Measurements from ENCODE around the gene WDR62.
A peak's percentile ranks its signal among the peaks of the same experiment; 100 is the strongest.

WDR62 gene

DNA sequence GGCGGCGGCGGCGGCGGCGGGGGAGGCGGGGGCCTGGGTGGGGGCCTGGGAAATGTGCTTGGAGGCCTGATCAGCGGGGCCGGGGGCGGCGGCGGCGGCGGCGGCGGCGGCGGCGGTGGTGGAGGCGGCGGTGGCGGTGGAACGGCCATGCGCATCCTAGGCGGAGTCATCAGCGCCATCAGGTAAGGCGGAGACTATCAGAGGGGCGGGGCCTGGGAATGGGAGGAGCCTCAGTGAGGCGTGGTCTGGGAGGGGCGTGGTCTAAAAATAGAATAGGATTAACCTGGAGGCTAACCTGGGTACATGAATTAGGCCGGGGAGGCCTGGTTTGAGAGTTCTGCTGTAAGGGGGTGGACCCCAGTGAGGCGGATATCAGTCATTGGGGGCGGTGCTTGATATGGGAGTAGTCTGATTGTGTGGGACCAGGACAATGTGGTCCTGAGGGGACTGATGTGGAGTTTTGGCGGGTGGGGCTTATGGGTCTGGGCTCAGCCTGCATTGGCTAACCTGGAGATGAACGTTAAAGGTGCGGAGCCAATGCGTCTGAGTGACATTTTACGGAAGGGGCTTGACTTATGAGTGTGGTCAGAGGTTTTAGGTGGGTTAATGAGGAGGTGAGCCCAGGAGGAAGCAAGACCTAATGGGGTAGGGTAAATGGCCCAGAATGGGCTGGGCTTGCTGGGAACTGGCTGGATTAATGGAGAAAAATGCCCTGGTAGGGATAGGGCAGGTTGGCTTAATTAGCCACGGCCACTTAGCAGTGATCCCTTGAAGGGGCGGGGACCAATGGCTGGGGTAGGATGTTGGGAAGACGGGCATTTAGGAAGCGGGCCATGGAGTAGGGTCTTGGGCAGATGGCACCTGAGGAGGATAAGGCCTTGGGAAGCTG is 86.6 kb downstream of the WDR62 start:
- TF ChIP-seq, protein P1, sequence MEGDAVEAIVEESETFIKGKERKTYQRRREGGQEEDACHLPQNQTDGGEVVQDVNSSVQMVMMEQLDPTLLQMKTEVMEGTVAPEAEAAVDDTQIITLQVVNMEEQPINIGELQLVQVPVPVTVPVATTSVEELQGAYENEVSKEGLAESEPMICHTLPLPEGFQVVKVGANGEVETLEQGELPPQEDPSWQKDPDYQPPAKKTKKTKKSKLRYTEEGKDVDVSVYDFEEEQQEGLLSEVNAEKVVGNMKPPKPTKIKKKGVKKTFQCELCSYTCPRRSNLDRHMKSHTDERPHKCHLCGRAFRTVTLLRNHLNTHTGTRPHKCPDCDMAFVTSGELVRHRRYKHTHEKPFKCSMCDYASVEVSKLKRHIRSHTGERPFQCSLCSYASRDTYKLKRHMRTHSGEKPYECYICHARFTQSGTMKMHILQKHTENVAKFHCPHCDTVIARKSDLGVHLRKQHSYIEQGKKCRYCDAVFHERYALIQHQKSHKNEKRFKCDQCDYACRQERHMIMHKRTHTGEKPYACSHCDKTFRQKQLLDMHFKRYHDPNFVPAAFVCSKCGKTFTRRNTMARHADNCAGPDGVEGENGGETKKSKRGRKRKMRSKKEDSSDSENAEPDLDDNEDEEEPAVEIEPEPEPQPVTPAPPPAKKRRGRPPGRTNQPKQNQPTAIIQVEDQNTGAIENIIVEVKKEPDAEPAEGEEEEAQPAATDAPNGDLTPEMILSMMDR (conservative IDR thresholded peaks at IDR 0.05; ENCODE audit: control insufficient read depth, insufficient read depth, low read depth, low read length): no peak
- DNase-seq (ENCODE audit: low read depth): peak; percentile 79
- H3K4me3 ChIP-seq (ENCODE audit: control insufficient read depth, low read depth, low read length): peak overlapping the region; percentile 100

DNA sequence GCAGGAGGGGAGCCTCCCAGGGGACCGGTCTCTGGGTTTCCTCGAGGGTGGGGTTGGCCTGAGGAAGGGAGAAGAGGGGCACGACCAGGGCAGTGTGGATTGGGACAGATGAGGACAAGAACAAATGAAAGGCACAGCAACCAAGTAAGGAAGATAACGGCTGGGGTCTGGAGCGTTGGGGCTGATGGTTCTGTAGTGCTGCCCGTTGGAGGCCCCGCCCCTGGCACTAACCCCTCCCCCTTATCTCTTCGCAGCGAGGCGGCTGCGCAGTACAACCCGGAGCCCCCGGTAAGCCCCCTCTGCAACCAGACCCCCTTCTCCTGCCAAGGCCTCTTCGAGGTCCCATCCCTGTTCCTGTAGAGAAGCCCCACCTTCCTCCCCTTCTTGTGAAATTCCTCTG is 87.3 kb downstream of the WDR62 start:
- H3K4me3 ChIP-seq (ENCODE audit: control insufficient read depth, low read depth, low read length): no peak overlapping the region
- TF ChIP-seq, protein P1 (conservative IDR thresholded peaks at IDR 0.05; ENCODE audit: control insufficient read depth, insufficient read depth, low read depth, low read length): no peak
- no peak for DNase-seq (ENCODE audit: low read depth)

DNA sequence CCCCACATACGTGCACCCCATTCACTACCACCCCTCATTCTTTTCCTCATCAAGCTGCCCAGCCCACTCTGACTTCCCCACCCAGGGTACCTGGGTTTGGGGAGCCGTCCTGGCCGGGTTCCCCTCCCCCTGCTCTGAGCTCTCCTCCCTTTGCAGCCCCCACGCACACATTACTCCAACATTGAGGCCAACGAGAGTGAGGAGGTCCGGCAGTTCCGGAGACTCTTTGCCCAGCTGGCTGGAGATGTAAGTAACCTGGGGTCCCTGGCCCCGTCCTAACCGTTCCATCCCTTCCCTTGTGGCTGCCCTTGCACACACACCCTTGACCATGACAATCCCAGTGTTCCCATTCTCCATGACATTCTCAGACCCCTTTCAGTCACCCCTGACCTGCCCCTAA is 87.8 kb downstream of the WDR62 start:
- no peak overlapping the region for H3K4me3 ChIP-seq (ENCODE audit: control insufficient read depth, low read depth, low read length)
- TF ChIP-seq, protein P1 (conservative IDR thresholded peaks at IDR 0.05; ENCODE audit: control insufficient read depth, insufficient read depth, low read depth, low read length): no peak
- DNase-seq (ENCODE audit: low read depth): no peak

DNA sequence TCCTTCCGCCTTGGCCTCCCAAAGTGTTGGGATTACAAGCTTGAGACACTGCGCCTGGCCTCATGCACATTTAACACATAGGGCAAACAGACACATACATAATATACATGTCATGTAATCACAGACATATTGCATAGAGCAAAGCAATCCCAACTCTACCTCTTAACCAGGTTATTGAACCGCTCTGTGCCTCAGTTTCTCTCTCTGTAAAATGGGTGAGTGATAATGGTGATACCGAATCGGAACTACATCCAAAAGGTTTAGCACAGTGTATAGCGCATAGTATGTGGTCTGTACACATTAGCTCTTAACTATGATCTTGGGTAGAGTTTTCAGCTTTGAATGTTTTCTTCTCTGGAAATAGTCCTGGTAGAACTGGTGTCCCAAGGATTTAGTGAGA is 89.9 kb downstream of the WDR62 start:
- no peak overlapping the region for H3K4me3 ChIP-seq (ENCODE audit: control insufficient read depth, low read depth, low read length)
- no peak for DNase-seq (ENCODE audit: low read depth)
- TF ChIP-seq, protein P1 (conservative IDR thresholded peaks at IDR 0.05; ENCODE audit: control insufficient read depth, insufficient read depth, low read depth, low read length): no peak

DNA sequence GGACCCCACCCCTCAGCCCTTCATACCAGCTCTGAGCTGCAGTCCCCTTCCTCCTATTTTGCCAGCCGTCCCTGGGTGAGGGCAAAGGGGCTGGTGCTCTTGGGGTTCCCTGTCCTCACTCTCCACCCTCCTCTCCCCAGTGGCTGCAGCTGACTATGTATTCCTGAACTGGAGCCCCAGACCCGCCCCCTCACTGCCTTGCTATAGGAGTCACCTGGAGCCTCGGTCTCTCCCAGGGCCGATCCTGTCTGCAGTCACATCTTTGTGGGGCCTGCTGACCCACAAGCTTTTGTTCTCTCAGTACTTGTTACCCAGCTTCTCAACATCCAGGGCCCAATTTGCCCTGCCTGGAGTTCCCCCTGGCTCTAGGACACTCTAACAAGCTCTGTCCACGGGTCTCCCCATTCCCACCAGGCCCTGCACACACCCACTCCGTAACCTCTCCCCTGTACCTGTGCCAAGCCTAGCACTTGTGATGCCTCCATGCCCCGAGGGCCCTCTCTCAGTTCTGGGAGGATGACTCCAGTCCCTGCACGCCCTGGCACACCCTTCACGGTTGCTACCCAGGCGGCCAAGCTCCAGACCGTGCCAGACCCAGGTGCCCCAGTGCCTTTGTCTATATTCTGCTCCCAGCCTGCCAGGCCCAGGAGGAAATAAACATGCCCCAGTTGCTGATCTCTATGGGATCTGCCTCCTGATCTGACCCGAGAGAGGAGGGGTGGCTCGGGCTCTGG is 95.1 kb downstream of the WDR62 start:
- H3K4me3 ChIP-seq (ENCODE audit: control insufficient read depth, low read depth, low read length): no peak overlapping the region
- TF ChIP-seq, protein P1 (conservative IDR thresholded peaks at IDR 0.05; ENCODE audit: control insufficient read depth, insufficient read depth, low read depth, low read length): no peak
- no peak for DNase-seq (ENCODE audit: low read depth)

DNA sequence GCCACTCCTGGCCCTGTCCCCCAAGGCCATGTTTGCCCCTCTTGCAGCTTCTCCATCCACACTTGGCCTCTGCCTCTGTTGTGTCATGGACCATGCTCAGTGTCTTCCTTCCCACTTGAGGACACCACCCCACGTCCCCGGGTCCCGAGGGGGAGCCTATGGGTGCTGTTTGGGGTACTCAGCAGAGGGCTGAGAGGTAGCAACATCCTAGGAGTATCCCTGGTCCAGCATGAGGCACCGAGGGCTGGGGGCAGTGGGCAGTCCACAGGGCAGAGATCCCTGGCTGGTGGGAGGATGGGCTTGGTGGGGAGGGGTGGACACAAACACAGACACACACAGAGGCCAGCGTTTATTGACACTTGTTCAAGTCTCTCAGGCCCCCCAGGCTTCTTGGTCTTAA is 95.9 kb downstream of the WDR62 start:
- no peak overlapping the region for H3K4me3 ChIP-seq (ENCODE audit: control insufficient read depth, low read depth, low read length)
- TF ChIP-seq, protein P1 (conservative IDR thresholded peaks at IDR 0.05; ENCODE audit: control insufficient read depth, insufficient read depth, low read depth, low read length): no peak
- no peak for DNase-seq (ENCODE audit: low read depth)

All from fibroblast of mammary gland (primary cell).